HepG2 (cell line): ENCODE data around the gene TCEANC2. TPM values are rescaled to one million over a fixed set of nuclear protein-coding genes. Genes with fewer than 3 reads are reported as not detected.

Source experiments
- ADNP ChIP-seq: sonication (generic); formaldehyde crosslinking; IDR thresholded peaks from 2 replicates; pipeline ENCODE4 v1.4.0; 2020; ENCODE audit warnings: missing genetic modification reagents
- CHCHD3 ChIP-seq: sonication (generic); formaldehyde crosslinking; IDR thresholded peaks from 2 replicates; pipeline ENCODE4 v1.8.0; 2022; ENCODE audit warnings: mild to moderate bottlenecking, missing genetic modification reagents, moderate library complexity
- ELF1 ChIP-seq: sonication (generic); formaldehyde crosslinking; IDR thresholded peaks from 2 replicates; pipeline ENCODE4 v1.4.0; 2020; ENCODE audit warnings: missing genetic modification reagents
- EP300 ChIP-seq, 3 experiments: sonication (generic) in 1 of 3; formaldehyde crosslinking in 1 of 3; IDR thresholded peaks; 2 replicates each; pipeline versions ENCODE4 v1.5.1 to v1.6.1; 2011 to 2020; ENCODE audit warnings: low read depth in 2 of 3, low read length in 2 of 3, borderline replicate concordance in 1 of 3, improper control_type of control experiment in 1 of 3, mild to moderate bottlenecking in 1 of 3, missing genetic modification reagents in 1 of 3, moderate library complexity in 1 of 3
- GABPA ChIP-seq, 2 experiments: IDR thresholded peaks; 2 replicates each; pipeline ENCODE4 v1.6.1; 2011 to 2016; ENCODE audit warnings: low read depth in 2 of 2, low read length in 1 of 2, missing biosample characterization in 1 of 2, missing genetic modification characterization in 1 of 2
- HDAC2 ChIP-seq: sonication (generic); formaldehyde crosslinking; IDR thresholded peaks from 2 replicates; pipeline ENCODE4 v1.4.0; 2020; ENCODE audit warnings: missing genetic modification reagents
- RARA ChIP-seq: IDR thresholded peaks from 2 replicates; pipeline ENCODE4 v1.6.1; 2016; ENCODE audit warnings: missing genetic modification reagents, missing compliant biosample characterization
- SAP130 ChIP-seq: IDR thresholded peaks from 2 replicates; pipeline ENCODE4 v1.6.1; 2016; ENCODE audit warnings: low read depth
- SMAD9 ChIP-seq: sonication (generic); formaldehyde crosslinking; IDR thresholded peaks from 2 replicates; pipeline ENCODE4 v1.5.1; 2020; ENCODE audit warnings: mild to moderate bottlenecking, missing genetic modification reagents
- ZMYM2 ChIP-seq: sonication (generic); formaldehyde crosslinking; IDR thresholded peaks from 2 replicates; pipeline ENCODE4 v1.8.0; 2022; ENCODE audit warnings: mild to moderate bottlenecking, missing genetic modification reagents
- ZNF10 ChIP-seq: sonication (generic); formaldehyde crosslinking; IDR thresholded peaks from 2 replicates; pipeline ENCODE4 v1.4.0; 2020; ENCODE audit warnings: mild to moderate bottlenecking, low read depth, missing genetic modification reagents, borderline replicate concordance
- ZNF235 ChIP-seq: sonication (generic); formaldehyde crosslinking; IDR thresholded peaks from 2 replicates; pipeline ENCODE4 v1.8.1; 2023; ENCODE audit warnings: mild to moderate bottlenecking, missing genetic modification reagents, borderline replicate concordance
- ZNF549 ChIP-seq: sonication (generic); formaldehyde crosslinking; IDR thresholded peaks from 2 replicates; pipeline ENCODE4 v1.5.0; 2020; ENCODE audit warnings: missing genetic modification reagents
- ZNF878 ChIP-seq: sonication (generic); formaldehyde crosslinking; IDR thresholded peaks from 2 replicates; pipeline ENCODE4 v1.8.1; 2023; ENCODE audit warnings: mild to moderate bottlenecking, missing genetic modification reagents, moderate library complexity
- polyA plus RNA-seq, 8 experiments: library from polyadenylated mRNA; depleted of rRNA in 3 of 8; stranded (reverse) in 7 of 8; unstranded in 1 of 8; fragments of >200 nt; fragmentation: Illumina TruSeq in 4 of 8; extraction: Trizol in 4 of 8; gene quantifications; 2 replicates each; pipeline versions ENCODE4 v1.2.1 to v1.2.3, GENCODE V29; 2011 to 2016; ENCODE audit warnings: low read depth in 4 of 8, missing spikeins in 1 of 8, mixed read lengths in 1 of 8; ENCODE audit not compliant: insufficient read depth in 1 of 8
- total RNA-seq, 5 experiments: library from RNA; depleted of rRNA; stranded (reverse); fragments of >200 nt; fragmentation: Illumina TruSeq; extraction: Trizol; gene quantifications; 2 replicates each; pipeline ENCODE4 v1.2.3, GENCODE V29; 2016; ENCODE audit warnings: low read depth in 1 of 5
- TF ChIP-seq, protein P1 (sequence below): sonication (generic); formaldehyde crosslinking; IDR thresholded peaks from 2 replicates; pipeline ENCODE4 v1.5.0; 2020; ENCODE audit warnings: mild to moderate bottlenecking, missing genetic modification reagents
- TF ChIP-seq, protein P2 (sequence below): sonication (generic); formaldehyde crosslinking; IDR thresholded peaks from 2 replicates; pipeline ENCODE4 v1.5.0; 2020; ENCODE audit warnings: mild to moderate bottlenecking, missing genetic modification reagents, borderline replicate concordance
- TF ChIP-seq, protein P3 (sequence below): IDR thresholded peaks from 2 replicates; pipeline ENCODE4 v1.6.1; 2016; ENCODE audit warnings: low read depth, borderline replicate concordance
- TF ChIP-seq, protein P4 (sequence below): sonication (generic); formaldehyde crosslinking; IDR thresholded peaks from 2 replicates; pipeline ENCODE4 v1.5.0; 2020; ENCODE audit warnings: missing genetic modification reagents

TCEANC2 gene
- total and polyA plus RNA-seq, 2 of the 13 experiments (the other 11 are each of a cell fraction or from before 2014, with no cell fraction given) = 3.8 to 5.0 TPM

DNA sequence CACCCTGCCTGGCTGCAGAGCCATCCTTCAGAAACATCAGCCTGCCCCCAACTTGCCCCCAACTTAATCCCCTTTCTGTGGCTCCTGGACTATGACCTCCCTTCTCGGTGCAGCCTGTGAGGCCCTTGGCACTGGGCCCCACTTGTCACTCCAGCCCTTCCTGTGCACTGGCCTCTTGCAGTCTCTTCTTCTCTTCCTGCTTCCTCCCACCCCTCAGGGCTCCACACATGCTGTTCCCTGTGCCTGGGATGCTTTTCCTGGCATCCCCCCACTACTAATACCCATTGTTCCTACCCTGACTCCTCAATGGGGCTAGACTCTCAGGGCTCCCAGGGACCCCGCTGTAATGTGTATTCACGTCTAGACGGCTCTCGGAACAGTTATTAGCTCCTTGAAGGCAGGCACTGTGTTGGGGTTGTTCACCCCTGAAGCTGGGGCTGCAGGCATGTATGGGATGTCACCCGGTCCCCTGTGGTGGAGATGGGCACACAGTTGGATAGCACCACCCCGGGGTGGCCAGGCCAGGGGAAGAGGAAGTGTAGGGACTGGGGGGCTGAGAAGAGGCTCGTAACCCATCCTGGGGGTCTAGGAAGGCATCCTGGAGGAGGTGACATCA lies 39.9 kb upstream of the TCEANC2 start (continued):
- TF ChIP-seq, protein P1, sequence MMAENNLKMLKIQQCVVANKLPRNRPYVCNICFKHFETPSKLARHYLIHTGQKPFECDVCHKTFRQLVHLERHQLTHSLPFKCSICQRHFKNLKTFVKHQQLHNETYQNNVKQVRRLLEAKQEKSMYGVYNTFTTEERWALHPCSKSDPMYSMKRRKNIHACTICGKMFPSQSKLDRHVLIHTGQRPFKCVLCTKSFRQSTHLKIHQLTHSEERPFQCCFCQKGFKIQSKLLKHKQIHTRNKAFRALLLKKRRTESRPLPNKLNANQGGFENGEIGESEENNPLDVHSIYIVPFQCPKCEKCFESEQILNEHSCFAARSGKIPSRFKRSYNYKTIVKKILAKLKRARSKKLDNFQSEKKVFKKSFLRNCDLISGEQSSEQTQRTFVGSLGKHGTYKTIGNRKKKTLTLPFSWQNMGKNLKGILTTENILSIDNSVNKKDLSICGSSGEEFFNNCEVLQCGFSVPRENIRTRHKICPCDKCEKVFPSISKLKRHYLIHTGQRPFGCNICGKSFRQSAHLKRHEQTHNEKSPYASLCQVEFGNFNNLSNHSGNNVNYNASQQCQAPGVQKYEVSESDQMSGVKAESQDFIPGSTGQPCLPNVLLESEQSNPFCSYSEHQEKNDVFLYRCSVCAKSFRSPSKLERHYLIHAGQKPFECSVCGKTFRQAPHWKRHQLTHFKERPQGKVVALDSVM = no peak
- peak; percentile 85; the same call in 1 of the 2 replicates for TF ChIP-seq ZMYM2 (CRISPR knock-in tag)
- TF ChIP-seq RARA (CRISPR knock-in tag) = peak; percentile 51; the same call in 1 of the 2 replicates
- TF ChIP-seq SMAD9 = no peak
- TF ChIP-seq, protein P2, sequence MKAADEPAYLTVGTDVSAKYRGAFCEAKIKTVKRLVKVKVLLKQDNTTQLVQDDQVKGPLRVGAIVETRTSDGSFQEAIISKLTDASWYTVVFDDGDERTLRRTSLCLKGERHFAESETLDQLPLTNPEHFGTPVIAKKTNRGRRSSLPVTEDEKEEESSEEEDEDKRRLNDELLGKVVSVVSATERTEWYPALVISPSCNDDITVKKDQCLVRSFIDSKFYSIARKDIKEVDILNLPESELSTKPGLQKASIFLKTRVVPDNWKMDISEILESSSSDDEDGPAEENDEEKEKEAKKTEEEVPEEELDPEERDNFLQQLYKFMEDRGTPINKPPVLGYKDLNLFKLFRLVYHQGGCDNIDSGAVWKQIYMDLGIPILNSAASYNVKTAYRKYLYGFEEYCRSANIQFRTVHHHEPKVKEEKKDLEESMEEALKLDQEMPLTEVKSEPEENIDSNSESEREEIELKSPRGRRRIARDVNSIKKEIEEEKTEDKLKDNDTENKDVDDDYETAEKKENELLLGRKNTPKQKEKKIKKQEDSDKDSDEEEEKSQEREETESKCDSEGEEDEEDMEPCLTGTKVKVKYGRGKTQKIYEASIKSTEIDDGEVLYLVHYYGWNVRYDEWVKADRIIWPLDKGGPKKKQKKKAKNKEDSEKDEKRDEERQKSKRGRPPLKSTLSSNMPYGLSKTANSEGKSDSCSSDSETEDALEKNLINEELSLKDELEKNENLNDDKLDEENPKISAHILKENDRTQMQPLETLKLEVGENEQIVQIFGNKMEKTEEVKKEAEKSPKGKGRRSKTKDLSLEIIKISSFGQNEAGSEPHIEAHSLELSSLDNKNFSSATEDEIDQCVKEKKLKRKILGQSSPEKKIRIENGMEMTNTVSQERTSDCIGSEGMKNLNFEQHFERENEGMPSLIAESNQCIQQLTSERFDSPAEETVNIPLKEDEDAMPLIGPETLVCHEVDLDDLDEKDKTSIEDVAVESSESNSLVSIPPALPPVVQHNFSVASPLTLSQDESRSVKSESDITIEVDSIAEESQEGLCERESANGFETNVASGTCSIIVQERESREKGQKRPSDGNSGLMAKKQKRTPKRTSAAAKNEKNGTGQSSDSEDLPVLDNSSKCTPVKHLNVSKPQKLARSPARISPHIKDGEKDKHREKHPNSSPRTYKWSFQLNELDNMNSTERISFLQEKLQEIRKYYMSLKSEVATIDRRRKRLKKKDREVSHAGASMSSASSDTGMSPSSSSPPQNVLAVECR (CRISPR knock-in tag) = peak; percentile 21; the same call in 1 of the 2 replicates
- no peak for TF ChIP-seq ZNF878 (CRISPR knock-in tag)
- peak; percentile 25; the same call in 1 of the 2 replicates for TF ChIP-seq HDAC2 (CRISPR knock-in tag)
- peak; percentile 52; the same call in 1 of the 2 replicates for TF ChIP-seq ADNP (CRISPR knock-in tag)
- no peak for TF ChIP-seq ZNF10 (CRISPR knock-in tag)
- TF ChIP-seq EP300 (IDR thresholded peaks at IDR 0.05; ENCODE audit: low read depth in 2 of 2, low read length in 2 of 2) = peak in 1 of 2 experiments; percentile 46; a peak in 1 of 4 replicates
- no peak for TF ChIP-seq EP300 (CRISPR knock-in tag; IDR thresholded peaks at IDR 0.05; ENCODE audit: borderline replicate concordance)
- no peak for TF ChIP-seq ZNF549 (CRISPR knock-in tag)
- TF ChIP-seq, protein P3, sequence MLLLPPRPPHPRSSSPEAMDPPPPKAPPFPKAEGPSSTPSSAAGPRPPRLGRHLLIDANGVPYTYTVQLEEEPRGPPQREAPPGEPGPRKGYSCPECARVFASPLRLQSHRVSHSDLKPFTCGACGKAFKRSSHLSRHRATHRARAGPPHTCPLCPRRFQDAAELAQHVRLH = peak; percentile 41; the same call in 1 of the 2 replicates
- peak; percentile 64; the same call in 1 of the 2 replicates for TF ChIP-seq ZNF235
- TF ChIP-seq, protein P4, sequence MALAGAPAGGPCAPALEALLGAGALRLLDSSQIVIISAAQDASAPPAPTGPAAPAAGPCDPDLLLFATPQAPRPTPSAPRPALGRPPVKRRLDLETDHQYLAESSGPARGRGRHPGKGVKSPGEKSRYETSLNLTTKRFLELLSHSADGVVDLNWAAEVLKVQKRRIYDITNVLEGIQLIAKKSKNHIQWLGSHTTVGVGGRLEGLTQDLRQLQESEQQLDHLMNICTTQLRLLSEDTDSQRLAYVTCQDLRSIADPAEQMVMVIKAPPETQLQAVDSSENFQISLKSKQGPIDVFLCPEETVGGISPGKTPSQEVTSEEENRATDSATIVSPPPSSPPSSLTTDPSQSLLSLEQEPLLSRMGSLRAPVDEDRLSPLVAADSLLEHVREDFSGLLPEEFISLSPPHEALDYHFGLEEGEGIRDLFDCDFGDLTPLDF (CRISPR knock-in tag) = no peak
- 0 out of 2 replicates have a peak, but pooled peaks have one; percentile 42 for TF ChIP-seq ELF1 (CRISPR knock-in tag)
- TF ChIP-seq SAP130 (CRISPR knock-in tag) = no peak
- no peak for TF ChIP-seq CHCHD3 (CRISPR knock-in tag)
- 0 out of 2 replicates have a peak, but pooled peaks have one; percentile 18 for TF ChIP-seq GABPA (IDR thresholded peaks at IDR 0.05; ENCODE audit: low read depth, low read length)
- peak; percentile 41; the same call in 1 of the 2 replicates for TF ChIP-seq GABPA (CRISPR knock-in tag; IDR thresholded peaks at IDR 0.05; ENCODE audit: low read depth)
